ENCODE measurements around the gene SRPK3. TPM values are rescaled to one million over a fixed set of nuclear protein-coding genes. Genes with fewer than 3 reads are reported as not detected.
A peak's percentile ranks its signal among the peaks of the same experiment; 100 is the strongest.

The SRPK3 gene
- polyA plus RNA-seq, 2 of the 4 experiments (the other 2 are of a cell fraction): 0.03 TPM; not detected in 1

- no peak for ATAC-seq
- TF ChIP-seq FOSL2 (IDR thresholded peaks at IDR 0.05) (no peak), FOSL2 (CRISPR knock-in tag; IDR thresholded peaks at IDR 0.05) (no peak), TFCP2L1 (CRISPR knock-in tag; IDR thresholded peaks at IDR 0.05) (no peak), MAFK (IDR thresholded peaks at IDR 0.05; ENCODE audit: partially characterized antibody) (no peak)
- peaks cover 15% of the 10 kb centered on the region; the same call in 2 of the 3 replicates for H3K4me1 ChIP-seq
- FAIRE-seq: peak; percentile 83
- WGBS (ENCODE audit: missing lambda C conversion rate): 33% methylated on average over 7 of the region's 7 CpGs
- peak overlapping the region; percentile 92 to 98 for H3K27ac ChIP-seq
- no peak for DNase-seq (ENCODE audit: low read depth in 1 of 2, low spot score in 1 of 2)
- H3K9me3 ChIP-seq: no peaks in the 10 kb centered on the region
- peak overlapping the region; percentile 79 for H3K4me3 ChIP-seq
- ChIA-PET POLR2A (no interaction called here), CTCF (interaction anchor here (2.2 kb wide), 1 partner anchor 30 kb away, joined by 7 read pairs; no protein-coding TSS in a partner anchor)
- H3K4me2 ChIP-seq: peak overlapping the region; percentile 94
These were observed 12.4 kb downstream of the SRPK3 start for GRCh38 chrX:153793291-153793690.

DNA sequence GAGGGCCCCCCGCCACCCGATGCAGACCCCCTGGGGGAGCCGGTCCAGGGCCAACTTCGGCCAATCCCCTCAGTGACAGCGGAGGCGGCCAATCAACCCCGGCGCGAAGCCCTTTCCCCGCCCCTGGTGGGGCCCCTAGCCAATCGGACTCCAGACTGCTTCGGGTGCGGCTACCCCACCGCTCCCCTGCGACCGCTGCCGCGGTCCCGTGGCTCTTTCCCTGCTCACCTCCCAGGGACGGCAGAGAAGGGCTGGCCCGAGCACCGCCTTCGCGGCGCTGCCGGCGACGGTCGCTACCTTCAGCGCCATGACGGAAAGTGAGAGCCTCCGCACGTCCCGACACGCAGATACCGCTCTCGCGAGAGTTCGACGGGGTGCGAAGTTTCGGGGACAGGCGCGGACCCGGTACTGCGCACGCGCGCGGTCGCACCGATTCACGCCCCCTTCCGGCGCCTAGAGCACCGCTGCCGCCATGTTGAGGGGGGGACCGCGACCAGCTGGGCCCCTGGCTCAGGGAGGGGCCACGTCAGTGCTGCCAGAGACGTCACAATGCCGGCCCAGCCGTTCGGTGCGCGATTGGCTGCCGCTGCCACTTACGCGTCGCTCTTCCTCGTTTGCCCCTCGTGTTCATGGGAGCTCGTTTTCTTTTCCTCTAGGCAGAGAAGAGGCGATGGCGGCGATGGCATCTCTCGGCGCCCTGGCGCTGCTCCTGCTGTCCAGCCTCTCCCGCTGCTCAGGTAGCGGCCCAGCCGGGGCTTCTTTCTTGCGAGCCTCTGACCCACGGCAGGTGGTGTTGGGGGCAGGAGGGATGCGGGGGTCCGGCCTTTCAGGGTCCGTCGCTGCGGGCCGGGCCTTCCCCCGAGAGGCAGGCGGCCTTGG, 13.4 kb downstream of the SRPK3 start, which contains the start of the genes IDH3G and SSR4:
TSS of gene IDH3G (minus strand) at position 358 of the 879 bp plus-strand sequence. CDS start at position 309, 49 bp downstream.
TSS of gene SSR4 (plus strand) at position 651 of the 879 bp plus-strand sequence. CDS start at position 671, 20 bp downstream.
- H3K4me3 ChIP-seq: peak within 1 kb of the TSS; percentile 79
- peak within 1 kb of the TSS; percentile 94 for H3K4me2 ChIP-seq
- peak within 1 kb of the TSS; percentile 92 to 98 for H3K27ac ChIP-seq
- WGBS (ENCODE audit: missing lambda C conversion rate): 1% methylated on average over 25 of the region's 92 CpGs
- DNase-seq (ENCODE audit: low read depth in 1 of 2, low spot score in 1 of 2) (peak; percentile 96 to 97), ATAC-seq (peak; percentile 92 to 95), FAIRE-seq (peak; percentile 99)
- peaks cover 15% of the 10 kb centered on the region; the same call in 2 of the 3 replicates for H3K4me1 ChIP-seq
- CTCF ChIA-PET: interaction anchor here (0.7 to 2.2 kb wide), 4 partner anchors 12 to 158 kb away, joined by 3 to 7 read pairs (median 4); no protein-coding TSS in a partner anchor
- H3K9me3 ChIP-seq: no peaks in the 10 kb centered on the region
- TF ChIP-seq POLR2A (IDR thresholded peaks at IDR 0.05; ENCODE audit: low read length) (peak; percentile 64), PHF8 (IDR thresholded peaks at IDR 0.05; ENCODE audit: borderline replicate concordance, low read depth) (peak; percentile 83; the same call in 1 of the 2 replicates), PBX3 (IDR thresholded peaks at IDR 0.05) (peak; percentile 79), JUN (IDR thresholded peaks at IDR 0.05) (peak in 1 of 2 experiments; percentile 63; a peak in 3 of 5 replicates), RFX5 (IDR thresholded peaks at IDR 0.05) (peak; percentile 57; the same call in 1 of the 2 replicates), CHD2 (IDR thresholded peaks at IDR 0.05; ENCODE audit: low read length, partially characterized antibody) (peak; percentile 93), RARB (CRISPR knock-in tag; IDR thresholded peaks at IDR 0.05) (no peak), HOXB13 (CRISPR knock-in tag; IDR thresholded peaks at IDR 0.05; ENCODE audit: low read depth) (no peak), MAX (IDR thresholded peaks at IDR 0.05) (peak; percentile 92)
- TF ChIP-seq, protein P1, sequence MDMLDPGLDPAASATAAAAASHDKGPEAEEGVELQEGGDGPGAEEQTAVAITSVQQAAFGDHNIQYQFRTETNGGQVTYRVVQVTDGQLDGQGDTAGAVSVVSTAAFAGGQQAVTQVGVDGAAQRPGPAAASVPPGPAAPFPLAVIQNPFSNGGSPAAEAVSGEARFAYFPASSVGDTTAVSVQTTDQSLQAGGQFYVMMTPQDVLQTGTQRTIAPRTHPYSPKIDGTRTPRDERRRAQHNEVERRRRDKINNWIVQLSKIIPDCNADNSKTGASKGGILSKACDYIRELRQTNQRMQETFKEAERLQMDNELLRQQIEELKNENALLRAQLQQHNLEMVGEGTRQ (IDR thresholded peaks at IDR 0.05): peak; percentile 3; the same call in 1 of the 2 replicates
- TF ChIP-seq, protein P2, sequence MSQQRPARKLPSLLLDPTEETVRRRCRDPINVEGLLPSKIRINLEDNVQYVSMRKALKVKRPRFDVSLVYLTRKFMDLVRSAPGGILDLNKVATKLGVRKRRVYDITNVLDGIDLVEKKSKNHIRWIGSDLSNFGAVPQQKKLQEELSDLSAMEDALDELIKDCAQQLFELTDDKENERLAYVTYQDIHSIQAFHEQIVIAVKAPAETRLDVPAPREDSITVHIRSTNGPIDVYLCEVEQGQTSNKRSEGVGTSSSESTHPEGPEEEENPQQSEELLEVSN (IDR thresholded peaks at IDR 0.05; ENCODE audit: borderline replicate concordance, low read depth): peak; percentile 76
- TF ChIP-seq, protein P3, sequence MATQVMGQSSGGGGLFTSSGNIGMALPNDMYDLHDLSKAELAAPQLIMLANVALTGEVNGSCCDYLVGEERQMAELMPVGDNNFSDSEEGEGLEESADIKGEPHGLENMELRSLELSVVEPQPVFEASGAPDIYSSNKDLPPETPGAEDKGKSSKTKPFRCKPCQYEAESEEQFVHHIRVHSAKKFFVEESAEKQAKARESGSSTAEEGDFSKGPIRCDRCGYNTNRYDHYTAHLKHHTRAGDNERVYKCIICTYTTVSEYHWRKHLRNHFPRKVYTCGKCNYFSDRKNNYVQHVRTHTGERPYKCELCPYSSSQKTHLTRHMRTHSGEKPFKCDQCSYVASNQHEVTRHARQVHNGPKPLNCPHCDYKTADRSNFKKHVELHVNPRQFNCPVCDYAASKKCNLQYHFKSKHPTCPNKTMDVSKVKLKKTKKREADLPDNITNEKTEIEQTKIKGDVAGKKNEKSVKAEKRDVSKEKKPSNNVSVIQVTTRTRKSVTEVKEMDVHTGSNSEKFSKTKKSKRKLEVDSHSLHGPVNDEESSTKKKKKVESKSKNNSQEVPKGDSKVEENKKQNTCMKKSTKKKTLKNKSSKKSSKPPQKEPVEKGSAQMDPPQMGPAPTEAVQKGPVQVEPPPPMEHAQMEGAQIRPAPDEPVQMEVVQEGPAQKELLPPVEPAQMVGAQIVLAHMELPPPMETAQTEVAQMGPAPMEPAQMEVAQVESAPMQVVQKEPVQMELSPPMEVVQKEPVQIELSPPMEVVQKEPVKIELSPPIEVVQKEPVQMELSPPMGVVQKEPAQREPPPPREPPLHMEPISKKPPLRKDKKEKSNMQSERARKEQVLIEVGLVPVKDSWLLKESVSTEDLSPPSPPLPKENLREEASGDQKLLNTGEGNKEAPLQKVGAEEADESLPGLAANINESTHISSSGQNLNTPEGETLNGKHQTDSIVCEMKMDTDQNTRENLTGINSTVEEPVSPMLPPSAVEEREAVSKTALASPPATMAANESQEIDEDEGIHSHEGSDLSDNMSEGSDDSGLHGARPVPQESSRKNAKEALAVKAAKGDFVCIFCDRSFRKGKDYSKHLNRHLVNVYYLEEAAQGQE (IDR thresholded peaks at IDR 0.05): peak; percentile 89
- TF ChIP-seq, protein P4, sequence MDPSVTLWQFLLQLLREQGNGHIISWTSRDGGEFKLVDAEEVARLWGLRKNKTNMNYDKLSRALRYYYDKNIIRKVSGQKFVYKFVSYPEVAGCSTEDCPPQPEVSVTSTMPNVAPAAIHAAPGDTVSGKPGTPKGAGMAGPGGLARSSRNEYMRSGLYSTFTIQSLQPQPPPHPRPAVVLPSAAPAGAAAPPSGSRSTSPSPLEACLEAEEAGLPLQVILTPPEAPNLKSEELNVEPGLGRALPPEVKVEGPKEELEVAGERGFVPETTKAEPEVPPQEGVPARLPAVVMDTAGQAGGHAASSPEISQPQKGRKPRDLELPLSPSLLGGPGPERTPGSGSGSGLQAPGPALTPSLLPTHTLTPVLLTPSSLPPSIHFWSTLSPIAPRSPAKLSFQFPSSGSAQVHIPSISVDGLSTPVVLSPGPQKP (IDR thresholded peaks at IDR 0.05; ENCODE audit: low read depth, low read length): no peak
- POLR2A ChIA-PET: interaction anchor here (0.7 to 1.6 kb wide), 9 partner anchors 9 to 134 kb away, joined by 3 to 12 read pairs (median 4); partner anchors contain the start of gene ARHGAP4
